Measurements from ENCODE around the gene KMT5C.

KMT5C gene

GRCh38 chr19:55309448-55309847 lies 30.2 kb upstream of the KMT5C start:
- no peaks in the 10 kb centered on the region for H3K9me3 Mint-ChIP-seq
- H3K27ac Mint-ChIP-seq = no peak overlapping the region
- no peak overlapping the region for H3K4me3 Mint-ChIP-seq
- DNase-seq (ENCODE audit: low spot score in 2 of 2) (no peak), ATAC-seq (ENCODE audit: low read depth) (no peak)
- H3K4me1 Mint-ChIP-seq = peaks cover 4% of the 10 kb centered on the region
- peaks cover 2% of the 10 kb centered on the region for H3K36me3 Mint-ChIP-seq
- peaks cover 8% of the 10 kb centered on the region for H3K27me3 Mint-ChIP-seq

- no peak overlapping the region for H3K4me3 Mint-ChIP-seq
- peaks cover 2% of the 10 kb centered on the region for H3K36me3 Mint-ChIP-seq
- peaks cover 2% of the 10 kb centered on the region for H3K4me1 Mint-ChIP-seq
- peaks cover 8% of the 10 kb centered on the region for H3K27me3 Mint-ChIP-seq
- no peaks in the 10 kb centered on the region for H3K9me3 Mint-ChIP-seq
- DNase-seq (ENCODE audit: low spot score in 2 of 2) = no peak
- H3K27ac Mint-ChIP-seq = no peak overlapping the region
- no peak for ATAC-seq (ENCODE audit: low read depth)
These were observed 29.2 kb upstream of the KMT5C start for GRCh38 chr19:55310498-55310897.

- no peak overlapping the region for H3K27ac Mint-ChIP-seq
- ATAC-seq (ENCODE audit: low read depth) = no peak
- H3K4me3 Mint-ChIP-seq = no peak overlapping the region
- H3K9me3 Mint-ChIP-seq = no peaks in the 10 kb centered on the region
- H3K36me3 Mint-ChIP-seq = peaks cover 2% of the 10 kb centered on the region
- peaks cover 4% of the 10 kb centered on the region for H3K4me1 Mint-ChIP-seq
- DNase-seq (ENCODE audit: low spot score in 2 of 2) = no peak
- H3K27me3 Mint-ChIP-seq = peaks cover 8% of the 10 kb centered on the region
These were observed 28.3 kb upstream of the KMT5C start for GRCh38 chr19:55311397-55311796.

- peaks cover 4% of the 10 kb centered on the region for H3K4me1 Mint-ChIP-seq
- no peak overlapping the region for H3K27ac Mint-ChIP-seq
- H3K36me3 Mint-ChIP-seq = peaks cover 2% of the 10 kb centered on the region
- DNase-seq (ENCODE audit: low spot score in 2 of 2) (no peak), ATAC-seq (ENCODE audit: low read depth) (no peak)
- H3K9me3 Mint-ChIP-seq = no peaks in the 10 kb centered on the region
- H3K4me3 Mint-ChIP-seq = no peak overlapping the region
- H3K27me3 Mint-ChIP-seq = peaks cover 8% of the 10 kb centered on the region
These were observed 27.9 kb upstream of the KMT5C start for GRCh38 chr19:55311797-55312196.

GRCh38 chr19:55312621-55313512 lies 26.8 kb upstream of the KMT5C start:
- Mint-ChIP-seq H3K9me3 (no peaks in the 10 kb centered on the region), H3K4me3 (no peak overlapping the region), H3K27me3 (peaks cover 8% of the 10 kb centered on the region), H3K27ac (no peak overlapping the region), H3K4me1 (peaks cover 4% of the 10 kb centered on the region), H3K36me3 (peaks cover 2% of the 10 kb centered on the region)
- ATAC-seq (ENCODE audit: low read depth) = no peak
- DNase-seq (ENCODE audit: low spot score in 2 of 2) = no peak

GRCh38 chr19:55314396-55314795 lies 25.3 kb upstream of the KMT5C start:
- peaks cover 2% of the 10 kb centered on the region for H3K36me3 Mint-ChIP-seq
- no peaks in the 10 kb centered on the region for H3K9me3 Mint-ChIP-seq
- peaks cover 4% of the 10 kb centered on the region for H3K4me1 Mint-ChIP-seq
- ATAC-seq (ENCODE audit: low read depth) = no peak
- no peak overlapping the region for H3K4me3 Mint-ChIP-seq
- peaks cover 6% of the 10 kb centered on the region for H3K27me3 Mint-ChIP-seq
- no peak overlapping the region for H3K27ac Mint-ChIP-seq
- DNase-seq (ENCODE audit: low spot score in 2 of 2) = no peak

- Mint-ChIP-seq H3K36me3 (no peaks in the 10 kb centered on the region), H3K4me3 (no peak overlapping the region)
- no peak for DNase-seq (ENCODE audit: low spot score in 2 of 2)
These were observed 23.6 kb upstream of the KMT5C start for GRCh38 chr19:55315956-55316525.

GRCh38 chr19:55316646-55317045 lies 23.0 kb upstream of the KMT5C start:
- H3K27me3 Mint-ChIP-seq = peaks cover 9% of the 10 kb centered on the region

More at GRCh38 chr19:55315956-55316525, 23.6 kb upstream of the KMT5C start:
- ATAC-seq (ENCODE audit: low read depth) = no peak
- H3K27me3 Mint-ChIP-seq = peaks cover 8% of the 10 kb centered on the region
- H3K9me3 Mint-ChIP-seq = no peaks in the 10 kb centered on the region
- H3K4me1 Mint-ChIP-seq = peaks cover 4% of the 10 kb centered on the region
- no peak overlapping the region for H3K27ac Mint-ChIP-seq

GRCh38 chr19:55319785-55320184 lies 19.9 kb upstream of the KMT5C start:
- DNase-seq (ENCODE audit: low spot score in 2 of 2) (no peak), ATAC-seq (ENCODE audit: low read depth) (no peak)
- no peaks in the 10 kb centered on the region for H3K36me3 Mint-ChIP-seq
- peaks cover 5% of the 10 kb centered on the region for H3K4me1 Mint-ChIP-seq
- no peak overlapping the region for H3K4me3 Mint-ChIP-seq
- H3K9me3 Mint-ChIP-seq = no peaks in the 10 kb centered on the region
- peaks cover 14% of the 10 kb centered on the region for H3K27me3 Mint-ChIP-seq
- no peak overlapping the region for H3K27ac Mint-ChIP-seq

More at GRCh38 chr19:55316646-55317045, 23.0 kb upstream of the KMT5C start:
- Mint-ChIP-seq H3K4me1 (peaks cover 4% of the 10 kb centered on the region), H3K9me3 (no peaks in the 10 kb centered on the region), H3K4me3 (no peak overlapping the region), H3K36me3 (no peaks in the 10 kb centered on the region), H3K27ac (no peak overlapping the region)
- ATAC-seq (ENCODE audit: low read depth) = no peak
- DNase-seq (ENCODE audit: low spot score in 2 of 2) = no peak

GRCh38 chr19:55320844-55321419 lies 18.7 kb upstream of the KMT5C start:
- Mint-ChIP-seq H3K27me3 (peaks cover 18% of the 10 kb centered on the region), H3K36me3 (no peaks in the 10 kb centered on the region), H3K9me3 (no peaks in the 10 kb centered on the region), H3K4me3 (no peak overlapping the region), H3K27ac (no peak overlapping the region), H3K4me1 (peaks cover 5% of the 10 kb centered on the region)
- ATAC-seq (ENCODE audit: low read depth) = no peak
- DNase-seq (ENCODE audit: low spot score in 2 of 2) = no peak

- peaks cover 18% of the 10 kb centered on the region for H3K27me3 Mint-ChIP-seq
- ATAC-seq (ENCODE audit: low read depth) = no peak
- DNase-seq (ENCODE audit: low spot score in 2 of 2) = no peak
- no peaks in the 10 kb centered on the region for H3K36me3 Mint-ChIP-seq
- peaks cover 3% of the 10 kb centered on the region for H3K4me1 Mint-ChIP-seq
- no peaks in the 10 kb centered on the region for H3K9me3 Mint-ChIP-seq
- H3K27ac Mint-ChIP-seq = no peak overlapping the region
- H3K4me3 Mint-ChIP-seq = no peak overlapping the region
These were observed 18.1 kb upstream of the KMT5C start for GRCh38 chr19:55321466-55322137.

GRCh38 chr19:55322204-55322885 lies 17.3 kb upstream of the KMT5C start:
- H3K27me3 Mint-ChIP-seq = peaks cover 18% of the 10 kb centered on the region
- no peak for ATAC-seq (ENCODE audit: low read depth)

GRCh38 chr19:55324662-55325061 lies 15.0 kb upstream of the KMT5C start:
- no peaks in the 10 kb centered on the region for H3K36me3 Mint-ChIP-seq
- H3K4me3 Mint-ChIP-seq = no peak overlapping the region
- peaks cover 23% of the 10 kb centered on the region for H3K27me3 Mint-ChIP-seq
- ATAC-seq (ENCODE audit: low read depth) (peak; percentile 50), DNase-seq (ENCODE audit: low spot score in 2 of 2) (no peak)
- peaks cover 3% of the 10 kb centered on the region for H3K4me1 Mint-ChIP-seq
- H3K27ac Mint-ChIP-seq = no peak overlapping the region
- no peaks in the 10 kb centered on the region for H3K9me3 Mint-ChIP-seq

More at GRCh38 chr19:55322204-55322885, 17.3 kb upstream of the KMT5C start:
- H3K4me3 Mint-ChIP-seq = no peak overlapping the region
- no peaks in the 10 kb centered on the region for H3K36me3 Mint-ChIP-seq
- no peak overlapping the region for H3K27ac Mint-ChIP-seq
- no peaks in the 10 kb centered on the region for H3K9me3 Mint-ChIP-seq
- DNase-seq (ENCODE audit: low spot score in 2 of 2) = no peak
- peaks cover 3% of the 10 kb centered on the region for H3K4me1 Mint-ChIP-seq

All from memory B cell (primary cell).